ENCODE data around the gene MORF4L1. TPM values are rescaled to one million over a fixed set of nuclear protein-coding genes. Genes with fewer than 3 reads are reported as not detected.

The MORF4L1 gene, protein sequence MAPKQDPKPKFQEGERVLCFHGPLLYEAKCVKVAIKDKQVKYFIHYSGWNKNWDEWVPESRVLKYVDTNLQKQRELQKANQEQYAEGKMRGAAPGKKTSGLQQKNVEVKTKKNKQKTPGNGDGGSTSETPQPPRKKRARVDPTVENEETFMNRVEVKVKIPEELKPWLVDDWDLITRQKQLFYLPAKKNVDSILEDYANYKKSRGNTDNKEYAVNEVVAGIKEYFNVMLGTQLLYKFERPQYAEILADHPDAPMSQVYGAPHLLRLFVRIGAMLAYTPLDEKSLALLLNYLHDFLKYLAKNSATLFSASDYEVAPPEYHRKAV
- 265 and 384 TPM in 2 replicates for total RNA-seq

GRCh38 chr15:78872155-78872971, at the start of gene MORF4L1:
MORF4L1 (plus strand) TSS chr15:78872890; CDS start chr15:78873018, 128 bp downstream.
- H3K4me3 ChIP-seq (ENCODE audit: low read depth, low read length): peak within 1 kb of the TSS; percentile 100
- no peak for DNase-seq (ENCODE audit: low read depth)
- TF ChIP-seq CTCF (conservative IDR thresholded peaks at IDR 0.05; ENCODE audit: low read depth, low read length): no peak

DNA sequence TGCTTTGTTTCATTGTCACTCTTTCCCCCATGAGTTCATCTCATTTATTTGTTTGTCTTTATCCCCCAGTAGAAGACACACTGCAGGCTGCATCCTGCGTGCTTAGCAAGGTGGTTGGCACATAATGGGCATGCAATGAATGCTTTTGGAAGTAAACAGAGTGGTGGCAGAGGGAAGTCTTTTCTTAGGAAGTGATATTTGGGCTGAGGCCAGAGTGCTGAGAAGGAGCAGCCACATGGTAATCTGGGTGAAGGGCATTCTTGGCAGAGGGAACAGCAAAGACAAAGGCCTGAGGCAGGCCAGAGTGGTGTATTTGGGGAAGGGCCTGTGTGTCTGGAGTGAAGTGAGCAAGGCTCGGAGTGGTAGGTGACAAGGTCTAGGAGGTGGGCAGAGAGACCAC, 43.8 kb upstream of the MORF4L1 start:
- no peak for DNase-seq (ENCODE audit: low read depth)
- no peak overlapping the region for H3K4me3 ChIP-seq (ENCODE audit: low read depth, low read length)
- TF ChIP-seq CTCF (conservative IDR thresholded peaks at IDR 0.05; ENCODE audit: low read depth, low read length): no peak

- DNase-seq (ENCODE audit: low read depth): no peak
- no peak for TF ChIP-seq CTCF (conservative IDR thresholded peaks at IDR 0.05; ENCODE audit: low read depth, low read length)
- H3K4me3 ChIP-seq (ENCODE audit: low read depth, low read length): no peak overlapping the region
These were observed 42.0 kb upstream of the MORF4L1 start for GRCh38 chr15:78830514-78831228.

GRCh38 chr15:78831229-78832207, 41.2 kb upstream of the MORF4L1 start:
- no peak for DNase-seq (ENCODE audit: low read depth)
- H3K4me3 ChIP-seq (ENCODE audit: low read depth, low read length): no peak overlapping the region
- TF ChIP-seq CTCF (conservative IDR thresholded peaks at IDR 0.05; ENCODE audit: low read depth, low read length): no peak

DNA sequence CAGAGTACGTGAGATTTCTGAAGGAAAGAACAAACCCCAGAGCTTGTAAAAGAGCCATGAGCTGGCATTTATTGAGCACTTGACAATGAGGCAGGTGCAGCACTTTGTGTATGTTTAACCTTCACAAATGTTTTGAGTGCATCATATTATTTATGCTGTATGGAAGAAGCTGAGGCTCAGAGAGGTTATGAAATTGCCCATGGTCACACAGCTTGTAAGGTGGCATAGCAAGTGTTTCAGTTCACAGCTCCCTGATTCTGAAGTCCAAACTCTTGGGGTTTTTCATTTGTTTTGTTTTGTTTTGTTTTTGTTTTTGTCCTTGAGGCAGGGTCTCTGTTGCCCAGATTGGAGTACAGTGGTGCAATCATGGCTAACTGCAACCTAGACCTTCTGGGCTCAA, 36.4 kb upstream of the MORF4L1 start:
- TF ChIP-seq CTCF (conservative IDR thresholded peaks at IDR 0.05; ENCODE audit: low read depth, low read length): no peak

DNA sequence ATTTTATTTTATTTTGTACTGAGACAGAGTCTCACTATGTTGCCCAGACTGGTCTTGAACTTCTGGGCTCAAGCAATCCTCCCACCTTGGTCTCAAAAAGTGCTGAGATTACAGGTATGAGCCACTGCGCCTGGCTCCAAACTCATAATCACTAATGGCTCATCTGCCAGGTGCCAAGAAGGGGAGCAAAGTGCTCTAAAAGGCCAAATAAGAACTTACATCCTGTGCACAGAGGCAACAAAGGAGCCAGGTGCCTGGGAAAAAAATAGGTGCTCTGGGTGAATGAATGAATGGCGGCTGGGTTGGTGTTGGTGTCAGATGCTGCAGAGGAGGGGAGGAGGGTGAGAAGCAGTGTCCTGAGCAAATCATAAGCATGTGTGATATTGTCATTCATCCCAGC, 35.6 kb upstream of the MORF4L1 start:
- H3K4me3 ChIP-seq (ENCODE audit: low read depth, low read length): no peak overlapping the region
- no peak for DNase-seq (ENCODE audit: low read depth)
- no peak for TF ChIP-seq CTCF (conservative IDR thresholded peaks at IDR 0.05; ENCODE audit: low read depth, low read length)

More for the DNA sequence above, 36.4 kb upstream of the MORF4L1 start:
- no peak overlapping the region for H3K4me3 ChIP-seq (ENCODE audit: low read depth, low read length)
- no peak for DNase-seq (ENCODE audit: low read depth)

Measured in epithelial cell of proximal tubule (primary cell).